HFF-Myc (cell line): ENCODE results near the gene INPP5J.

ENCODE experiments used
- DNase-seq: peaks from one replicate; pipeline ENCODE4 v3.0.0-alpha.2; 2011; ENCODE audit warnings: low read depth; ENCODE audit errors: extremely low read depth
- H3K4me3 ChIP-seq: replicated peaks from 2 replicates; pipeline ENCODE4 v1.5.1; 2011; ENCODE audit warnings: low read depth, mild to moderate bottlenecking, control low read depth, low read length
- CTCF ChIP-seq: IDR thresholded peaks from 2 replicates; pipeline ENCODE4 v1.5.1; 2012; ENCODE audit warnings: mild to moderate bottlenecking, low read depth, low read length, control low read depth; ENCODE audit errors: missing control alignments

Gene INPP5J

GRCh38 chr22:31139866-31140716, 17.3 kb downstream of the INPP5J start, which contains the start of gene PLA2G3:
Gene PLA2G3 (minus strand): TSS chr22:31140508. CDS start chr22:31140354, 154 bp downstream.
- peak; percentile 48 for DNase-seq
- no peak for TF ChIP-seq CTCF
- H3K4me3 ChIP-seq, result peak within 1 kb of the TSS; percentile 36

- TF ChIP-seq CTCF, result no peak
- DNase-seq, result no peak
- no peak overlapping the region for H3K4me3 ChIP-seq
Observed at GRCh38 chr22:31140746-31141145, 18.0 kb downstream of the INPP5J start.

- no peak for DNase-seq
- no peak for TF ChIP-seq CTCF
- no peak overlapping the region for H3K4me3 ChIP-seq
Observed at GRCh38 chr22:31141551-31141950, 18.8 kb downstream of the INPP5J start.

- DNase-seq, result no peak
- no peak for TF ChIP-seq CTCF
- no peak overlapping the region for H3K4me3 ChIP-seq
Observed at GRCh38 chr22:31142285-31142684, 19.5 kb downstream of the INPP5J start.

GRCh38 chr22:31143038-31143437, 20.3 kb downstream of the INPP5J start:
- no peak overlapping the region for H3K4me3 ChIP-seq
- DNase-seq, result no peak
- TF ChIP-seq CTCF, result no peak

- no peak for TF ChIP-seq CTCF
- DNase-seq, result no peak
- H3K4me3 ChIP-seq, result no peak overlapping the region
Observed at GRCh38 chr22:31143537-31143936, 20.8 kb downstream of the INPP5J start.
